ENCODE data around the gene SNRNP48.

DNA sequence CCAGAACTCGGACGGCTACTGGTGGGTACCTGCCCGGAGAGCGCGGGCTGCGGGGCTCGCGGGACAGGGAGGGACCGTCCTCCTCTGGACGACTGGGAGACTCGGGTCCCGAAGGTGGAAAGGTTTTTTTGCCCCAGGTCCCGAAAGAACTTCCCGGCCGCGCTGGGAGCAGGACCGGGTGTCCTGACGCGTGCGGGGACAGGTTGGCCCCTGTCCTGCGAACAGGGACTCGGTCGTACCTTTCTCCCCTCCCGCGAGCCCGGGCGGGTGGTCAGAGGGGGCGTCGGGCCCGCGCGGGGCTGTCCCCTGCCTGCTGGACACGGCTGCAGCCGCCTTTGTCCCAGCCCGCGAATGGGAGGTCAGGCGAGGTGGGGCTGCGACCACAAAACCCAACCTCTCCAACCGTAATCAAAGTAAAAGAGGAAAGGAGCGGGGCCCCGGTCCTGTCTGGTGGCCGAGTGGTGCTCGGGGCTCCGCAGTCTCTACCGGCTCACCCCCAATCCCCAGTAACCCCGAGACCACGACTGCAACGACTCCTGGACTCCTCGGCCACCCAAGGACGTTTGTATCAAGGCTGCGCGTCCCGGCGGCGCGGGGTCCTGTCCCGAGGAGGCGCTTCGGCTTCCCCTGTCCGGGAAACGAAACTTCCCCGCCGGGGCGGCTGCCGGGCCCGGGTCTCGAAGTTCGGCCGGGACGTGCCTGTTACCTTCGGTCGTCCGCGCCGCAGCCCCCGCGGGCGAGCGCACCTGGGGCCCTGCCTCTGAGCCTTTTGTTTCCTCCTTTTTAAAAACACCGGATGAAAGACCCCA lies 47.7 kb upstream of the SNRNP48 start:
- TF ChIP-seq EZH2phosphoT487 (IDR thresholded peaks at IDR 0.05; ENCODE audit: insufficient read depth, low read depth) (no peak), EZH2 (IDR thresholded peaks at IDR 0.05; ENCODE audit: insufficient read depth, poor library complexity, severe bottlenecking) (no peak)
